Upper lobe of right lung (tissue), 1 donor: Measurements from ENCODE around the gene TYMP. TPM values are rescaled to one million over a fixed set of nuclear protein-coding genes. Genes with fewer than 3 reads are reported as not detected.
"Not testable (repeated sequence)": the region's sequence is repeated elsewhere in the genome, so short reads cannot be mapped to it uniquely, and the experiment has no call there.

ENCODE experiments used
- ATAC-seq: fragments of 200-7000 bp; cut with Tn5 transposase; one replicate; pipeline ENCODE4 v1.9.1; 2020; ENCODE audit warnings: mild to moderate bottlenecking, moderate library complexity
- DNase-seq: peaks from one replicate; pipeline ENCODE4 v3.0.0-alpha.2; 2020
- H3K27ac ChIP-seq: fragments of 200-600 bp; one replicate; pipeline ENCODE4 v1.8.0; 2022
- H3K27me3 ChIP-seq: fragments of 200-600 bp; one replicate; pipeline ENCODE4 v1.8.0; 2022; ENCODE audit warnings: mild to moderate bottlenecking
- H3K36me3 ChIP-seq: fragments of 200-600 bp; one replicate; pipeline ENCODE4 v1.8.0; 2022
- H3K4me1 ChIP-seq: fragments of 200-600 bp; one replicate; pipeline ENCODE4 v1.8.0; 2022
- H3K4me3 ChIP-seq: fragments of 200-600 bp; one replicate; pipeline ENCODE4 v1.8.0; 2022; ENCODE audit warnings: mild to moderate bottlenecking
- H3K9me3 ChIP-seq: fragments of 200-600 bp; one replicate; pipeline ENCODE4 v1.8.0; 2022
- intact Hi-C: fragments of 100-400 bp; cut with DNase I; formaldehyde crosslinking; loops from one replicate; pipeline ENCODE4 v1.11.0; 2022
- total RNA-seq: library from RNA; stranded (reverse); fragmentation: NEBNext Ultra II Directional; extraction: Animal tissue kit (Norgen Biotek cat#: 25700); gene quantifications from one replicate; pipeline ENCODE4 v1.2.1, GENCODE V29; 2021
- TF ChIP-seq, protein P1 (sequence below): fragments of 200-600 bp; IDR thresholded peaks from one replicate; pipeline ENCODE4 v1.8.0; 2022; ENCODE audit warnings: antibody characterized with exemption
- donor health status: DM: no; HTN: yes; CAD: no; lungs with severe emphysema.

Gene TYMP
- total RNA-seq, 1 donor from 2014 or later: 122 TPM

DNA sequence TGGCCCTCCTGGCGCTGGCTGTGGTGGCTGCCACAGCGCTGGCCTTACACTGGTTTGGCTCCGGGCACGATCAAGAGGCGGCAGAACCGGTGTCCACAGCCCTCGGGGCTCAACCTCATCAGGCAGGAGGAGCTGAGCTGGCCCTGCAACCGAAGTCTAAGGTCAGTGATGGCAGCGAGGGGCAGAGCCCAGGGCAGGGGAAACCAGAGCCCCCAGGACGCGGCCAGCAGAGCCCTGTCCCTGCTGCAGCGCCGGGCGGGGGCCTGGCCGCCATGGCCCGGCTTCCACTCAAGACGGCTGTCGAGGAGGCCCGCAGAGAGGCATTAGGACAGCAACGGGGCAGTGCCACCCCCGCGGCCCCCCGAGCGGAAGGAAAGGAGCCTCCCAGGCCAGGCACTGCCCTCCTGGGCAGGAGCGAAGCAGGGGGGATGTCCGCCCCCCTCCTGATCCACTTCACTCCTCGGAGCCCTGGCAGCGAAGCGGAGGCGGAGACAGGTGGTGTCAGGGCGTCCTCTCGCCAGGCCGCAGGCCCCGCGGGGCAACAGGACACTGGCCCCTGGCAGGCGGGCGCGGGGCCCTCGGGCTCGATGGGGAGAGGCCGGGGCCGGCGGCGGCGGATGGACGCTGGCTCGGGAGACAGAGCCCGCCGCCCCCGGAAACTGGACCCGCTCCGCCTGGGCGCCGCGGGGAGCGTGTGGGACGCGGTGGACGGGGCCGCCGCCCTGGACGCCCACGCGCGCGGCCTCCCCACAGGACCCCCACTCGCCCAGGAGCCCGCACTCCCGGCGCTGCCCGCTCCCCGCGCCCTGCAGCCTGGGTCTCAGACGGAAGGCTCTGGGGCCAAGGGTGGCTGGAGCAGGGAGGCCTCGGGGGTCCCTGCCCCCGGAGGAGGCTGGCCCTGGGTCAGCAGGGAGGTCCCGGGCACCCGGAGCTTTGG is 16.8 kb upstream of the TYMP start:
- Histone ChIP-seq H3K9me3 (no peaks in the 10 kb centered on the region), H3K36me3 (no peaks in the 10 kb centered on the region), H3K27ac (no peak overlapping the region), H3K27me3 (peaks cover 29% of the 10 kb centered on the region), H3K4me1 (peaks cover 25% of the 10 kb centered on the region), H3K4me3 (no peak overlapping the region)
- ATAC-seq (no peak), DNase-seq (peak; percentile 64)
- TF ChIP-seq, protein P1, sequence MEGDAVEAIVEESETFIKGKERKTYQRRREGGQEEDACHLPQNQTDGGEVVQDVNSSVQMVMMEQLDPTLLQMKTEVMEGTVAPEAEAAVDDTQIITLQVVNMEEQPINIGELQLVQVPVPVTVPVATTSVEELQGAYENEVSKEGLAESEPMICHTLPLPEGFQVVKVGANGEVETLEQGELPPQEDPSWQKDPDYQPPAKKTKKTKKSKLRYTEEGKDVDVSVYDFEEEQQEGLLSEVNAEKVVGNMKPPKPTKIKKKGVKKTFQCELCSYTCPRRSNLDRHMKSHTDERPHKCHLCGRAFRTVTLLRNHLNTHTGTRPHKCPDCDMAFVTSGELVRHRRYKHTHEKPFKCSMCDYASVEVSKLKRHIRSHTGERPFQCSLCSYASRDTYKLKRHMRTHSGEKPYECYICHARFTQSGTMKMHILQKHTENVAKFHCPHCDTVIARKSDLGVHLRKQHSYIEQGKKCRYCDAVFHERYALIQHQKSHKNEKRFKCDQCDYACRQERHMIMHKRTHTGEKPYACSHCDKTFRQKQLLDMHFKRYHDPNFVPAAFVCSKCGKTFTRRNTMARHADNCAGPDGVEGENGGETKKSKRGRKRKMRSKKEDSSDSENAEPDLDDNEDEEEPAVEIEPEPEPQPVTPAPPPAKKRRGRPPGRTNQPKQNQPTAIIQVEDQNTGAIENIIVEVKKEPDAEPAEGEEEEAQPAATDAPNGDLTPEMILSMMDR: no peak
- intact Hi-C loops: no loop called here

DNA sequence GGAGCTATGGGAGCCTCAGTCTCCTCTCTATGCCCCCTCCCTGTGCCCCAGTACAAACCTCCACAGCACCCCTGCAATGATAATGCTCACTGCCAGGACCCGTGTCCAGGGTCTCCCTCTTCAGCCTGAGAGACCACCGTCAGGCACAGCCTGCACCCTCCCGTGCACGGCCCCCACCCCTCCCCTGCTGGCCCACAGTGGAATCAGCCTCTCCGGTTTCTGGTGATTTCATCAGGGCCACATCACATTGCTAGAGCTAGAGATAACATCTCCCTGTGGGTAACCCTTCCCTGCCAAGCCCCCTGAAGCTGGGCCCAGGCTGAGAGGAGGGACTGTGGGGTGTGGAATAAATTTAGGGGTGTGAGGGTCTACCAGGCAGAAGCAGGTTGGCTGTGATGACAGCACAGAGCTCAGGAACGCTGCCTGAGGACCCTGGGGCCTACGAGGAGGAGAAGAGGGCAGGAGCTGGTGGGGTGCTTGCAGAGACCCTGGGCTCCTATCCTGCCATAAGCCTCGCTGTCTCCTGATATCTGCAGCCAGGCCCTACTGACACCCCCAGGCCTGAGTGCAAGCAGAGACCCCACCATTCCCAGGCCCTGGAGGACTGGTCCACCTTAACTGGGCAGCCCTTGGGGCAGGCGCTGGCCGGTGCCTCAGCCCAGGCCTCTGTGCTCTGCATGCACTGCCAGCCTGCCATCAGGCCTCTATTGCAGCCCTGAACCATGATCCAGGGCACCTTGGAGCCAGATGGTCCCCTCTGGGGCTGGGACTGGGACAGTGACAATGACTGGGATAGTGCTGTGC is 15.9 kb upstream of the TYMP start, which contains the start of gene KLHDC7B:
KLHDC7B (plus strand) TSS at position 378 of the 804 bp plus-strand sequence; CDS start at position 723, 345 bp downstream.
- no peaks in the 10 kb centered on the region for H3K36me3 ChIP-seq
- DNase-seq (no peak), ATAC-seq (no peak)
- peaks cover 29% of the 10 kb centered on the region for H3K27me3 ChIP-seq
- H3K4me3 ChIP-seq: no peak within 1 kb of the TSS
- no peaks in the 10 kb centered on the region for H3K9me3 ChIP-seq
- intact Hi-C loops: no loop called here
- H3K27ac ChIP-seq: peak within 1 kb of the TSS; percentile 48
- TF ChIP-seq, protein P1: no peak
- H3K4me1 ChIP-seq: peaks cover 33% of the 10 kb centered on the region

GRCh38 chr22:50544746-50545253 is 15.0 kb upstream of the TYMP start:
- H3K27ac ChIP-seq: peak overlapping the region; percentile 48
- H3K9me3 ChIP-seq: no peaks in the 10 kb centered on the region
- peak overlapping the region; percentile 32 for H3K4me3 ChIP-seq
- TF ChIP-seq, protein P1: no peak
- peaks cover 42% of the 10 kb centered on the region for H3K4me1 ChIP-seq
- no peaks in the 10 kb centered on the region for H3K36me3 ChIP-seq
- ATAC-seq: peak; percentile 25
- peaks cover 29% of the 10 kb centered on the region for H3K27me3 ChIP-seq
- peak; percentile 86 for DNase-seq
- intact Hi-C loops: no loop called here

DNA sequence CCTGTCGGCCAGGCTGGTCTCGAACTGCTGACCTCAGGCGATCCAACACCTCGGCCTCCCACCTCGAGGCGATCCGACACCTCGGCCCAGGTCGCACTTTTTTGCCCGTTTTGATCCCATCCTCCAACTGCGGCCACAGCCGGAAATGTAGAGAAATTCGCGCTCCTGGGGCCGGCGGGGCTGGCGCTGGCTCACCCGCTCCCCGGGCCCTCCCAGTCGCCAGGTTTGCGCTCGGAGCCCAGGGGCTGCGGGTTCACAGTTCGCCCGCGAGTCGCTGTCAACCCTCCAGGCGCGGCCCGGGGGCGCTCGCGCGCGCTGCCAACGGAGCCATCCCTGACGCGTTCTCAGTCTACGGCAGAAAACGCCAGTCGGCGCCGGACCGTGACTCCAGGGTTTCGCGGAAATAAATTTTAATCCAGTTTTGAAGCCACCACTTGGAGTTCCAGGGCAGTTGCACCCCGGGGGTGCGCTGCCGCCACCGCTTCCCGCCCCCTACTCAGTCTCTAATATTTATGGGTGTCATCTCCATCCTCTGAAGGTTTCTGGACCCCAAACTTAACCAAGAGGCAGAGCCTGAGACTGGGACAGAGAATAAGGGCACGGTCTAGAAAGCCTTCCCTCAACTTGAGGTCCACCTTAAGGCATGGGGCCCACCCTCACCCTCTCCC is 14.4 kb upstream of the TYMP start:
- Histone ChIP-seq H3K4me3 (peak overlapping the region; percentile 32), H3K27ac (peak overlapping the region; percentile 48), H3K4me1 (peaks cover 46% of the 10 kb centered on the region), H3K36me3 (no peaks in the 10 kb centered on the region), H3K9me3 (no peaks in the 10 kb centered on the region), H3K27me3 (peaks cover 28% of the 10 kb centered on the region)
- ATAC-seq (peak; percentile 68), DNase-seq (peak; percentile 93)
- TF ChIP-seq, protein P1: peak; percentile 73
- intact Hi-C loops: no loop called here

- DNase-seq (peak; percentile 73), ATAC-seq (peak; percentile 30)
- intact Hi-C loops: no loop called here
- H3K4me3 ChIP-seq: peak overlapping the region; percentile 8
- H3K9me3 ChIP-seq: no peaks in the 10 kb centered on the region
- H3K27me3 ChIP-seq: peaks cover 17% of the 10 kb centered on the region
- TF ChIP-seq, protein P1: no peak
- peak overlapping the region; percentile 97 for H3K27ac ChIP-seq
- peaks cover 47% of the 10 kb centered on the region for H3K4me1 ChIP-seq
- H3K36me3 ChIP-seq: no peaks in the 10 kb centered on the region
These were observed 12.7 kb upstream of the TYMP start for GRCh38 chr22:50542416-50542927.

- peak; percentile 54 for ATAC-seq
- H3K27me3 ChIP-seq, H3K36me3 ChIP-seq, H3K9me3 ChIP-seq, intact Hi-C loops: not testable (repeated sequence)
- DNase-seq: peak; percentile 82
- H3K4me3 ChIP-seq: peak overlapping the region; percentile 8
- H3K4me1 ChIP-seq: peaks cover 50% of the 10 kb centered on the region
- H3K27ac ChIP-seq: peak overlapping the region; percentile 97
These were observed 11.8 kb upstream of the TYMP start for GRCh38 chr22:50541667-50542026.
